Left ventricle myocardium inferior (tissue), 1 donor: ENCODE measurements around the gene UCKL1. TPM values are rescaled to one million over a fixed set of nuclear protein-coding genes. Genes with fewer than 3 reads are reported as not detected.
A peak's percentile ranks its signal among the peaks of the same experiment; 100 is the strongest.

Experiments
- DNase-seq: peaks from one replicate; pipeline ENCODE4 v3.0.0-alpha.2; 2020
- H3K27ac ChIP-seq: fragments of 200-600 bp; replicated peaks from 2 replicates; pipeline ENCODE4 v1.8.0; 2021
- H3K27me3 ChIP-seq: fragments of 200-600 bp; 2 replicates; pipeline ENCODE4 v1.8.0; 2021; ENCODE audit warnings: low read depth
- H3K36me3 ChIP-seq: fragments of 200-600 bp; 2 replicates; pipeline ENCODE4 v1.8.0; 2021
- H3K4me1 ChIP-seq: fragments of 200-600 bp; 2 replicates; pipeline ENCODE4 v1.8.0; 2021
- H3K4me3 ChIP-seq: fragments of 200-600 bp; 2 replicates; pipeline ENCODE4 v1.8.0; 2021; ENCODE audit warnings: mild to moderate bottlenecking, moderate library complexity
- H3K9me3 ChIP-seq: fragments of 200-600 bp; replicated peaks from 2 replicates; pipeline ENCODE4 v1.8.0; 2021
- intact Hi-C: fragments of 100-400 bp; cut with micrococcal nuclease; formaldehyde crosslinking; loops from one replicate; pipeline ENCODE4 v1.11.0; 2022
- total RNA-seq: library from RNA; stranded (reverse); fragmentation: NEBNext Ultra II Directional; extraction: Animal tissue kit (Norgen Biotek cat#: 25700); gene quantifications from one replicate; pipeline ENCODE4 v1.2.1, GENCODE V29; 2021
- TF ChIP-seq, protein P1 (sequence below): fragments of 200-600 bp; IDR thresholded peaks from 2 replicates; pipeline ENCODE4 v1.8.0; 2021; ENCODE audit warnings: antibody characterized with exemption, mild to moderate bottlenecking, borderline replicate concordance
- donor health status: DM: no; HTN: yes; CAD: no; lungs with severe emphysema.

Gene UCKL1
- total RNA-seq, 1 donor from 2014 or later: 41.0 TPM

DNA sequence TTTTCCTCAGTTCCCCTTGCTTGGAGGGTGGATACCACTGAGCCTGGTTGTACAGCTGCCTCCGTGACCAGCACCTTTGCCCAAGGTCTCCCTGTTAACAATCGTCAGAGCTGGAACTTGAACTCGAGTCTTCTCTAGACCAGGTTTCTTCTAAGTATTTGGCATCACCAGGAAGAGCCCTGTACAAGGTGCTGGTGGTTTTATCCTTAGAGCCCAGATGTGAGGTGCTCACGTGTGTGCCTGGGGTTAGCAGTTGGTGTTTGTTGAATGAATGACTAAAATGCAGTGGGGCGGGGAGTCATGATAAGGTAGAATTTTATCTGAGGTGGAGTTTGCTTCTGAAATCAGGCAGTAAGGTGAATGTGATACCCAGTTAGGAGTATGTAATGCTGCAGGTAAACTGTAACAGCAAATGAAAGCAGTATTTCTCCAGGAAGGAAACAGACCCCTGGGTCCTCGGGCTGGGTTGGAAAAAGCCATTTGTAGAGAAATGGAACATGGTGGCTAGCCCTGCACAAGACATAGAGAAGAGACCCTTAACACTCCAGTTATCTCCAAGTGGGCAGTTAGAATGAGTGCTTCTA, 58.1 kb downstream of the UCKL1 start:
- no peak for DNase-seq
- TF ChIP-seq, protein P1, sequence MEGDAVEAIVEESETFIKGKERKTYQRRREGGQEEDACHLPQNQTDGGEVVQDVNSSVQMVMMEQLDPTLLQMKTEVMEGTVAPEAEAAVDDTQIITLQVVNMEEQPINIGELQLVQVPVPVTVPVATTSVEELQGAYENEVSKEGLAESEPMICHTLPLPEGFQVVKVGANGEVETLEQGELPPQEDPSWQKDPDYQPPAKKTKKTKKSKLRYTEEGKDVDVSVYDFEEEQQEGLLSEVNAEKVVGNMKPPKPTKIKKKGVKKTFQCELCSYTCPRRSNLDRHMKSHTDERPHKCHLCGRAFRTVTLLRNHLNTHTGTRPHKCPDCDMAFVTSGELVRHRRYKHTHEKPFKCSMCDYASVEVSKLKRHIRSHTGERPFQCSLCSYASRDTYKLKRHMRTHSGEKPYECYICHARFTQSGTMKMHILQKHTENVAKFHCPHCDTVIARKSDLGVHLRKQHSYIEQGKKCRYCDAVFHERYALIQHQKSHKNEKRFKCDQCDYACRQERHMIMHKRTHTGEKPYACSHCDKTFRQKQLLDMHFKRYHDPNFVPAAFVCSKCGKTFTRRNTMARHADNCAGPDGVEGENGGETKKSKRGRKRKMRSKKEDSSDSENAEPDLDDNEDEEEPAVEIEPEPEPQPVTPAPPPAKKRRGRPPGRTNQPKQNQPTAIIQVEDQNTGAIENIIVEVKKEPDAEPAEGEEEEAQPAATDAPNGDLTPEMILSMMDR: no peak
- Histone ChIP-seq H3K27ac (no peak overlapping the region), H3K9me3 (no peaks in the 10 kb centered on the region), H3K36me3 (no peaks in the 10 kb centered on the region), H3K4me3 (no peak overlapping the region), H3K27me3 (no peaks in the 10 kb centered on the region), H3K4me1 (peaks cover 79% of the 10 kb centered on the region)
- intact Hi-C loops: no loop called here

DNA sequence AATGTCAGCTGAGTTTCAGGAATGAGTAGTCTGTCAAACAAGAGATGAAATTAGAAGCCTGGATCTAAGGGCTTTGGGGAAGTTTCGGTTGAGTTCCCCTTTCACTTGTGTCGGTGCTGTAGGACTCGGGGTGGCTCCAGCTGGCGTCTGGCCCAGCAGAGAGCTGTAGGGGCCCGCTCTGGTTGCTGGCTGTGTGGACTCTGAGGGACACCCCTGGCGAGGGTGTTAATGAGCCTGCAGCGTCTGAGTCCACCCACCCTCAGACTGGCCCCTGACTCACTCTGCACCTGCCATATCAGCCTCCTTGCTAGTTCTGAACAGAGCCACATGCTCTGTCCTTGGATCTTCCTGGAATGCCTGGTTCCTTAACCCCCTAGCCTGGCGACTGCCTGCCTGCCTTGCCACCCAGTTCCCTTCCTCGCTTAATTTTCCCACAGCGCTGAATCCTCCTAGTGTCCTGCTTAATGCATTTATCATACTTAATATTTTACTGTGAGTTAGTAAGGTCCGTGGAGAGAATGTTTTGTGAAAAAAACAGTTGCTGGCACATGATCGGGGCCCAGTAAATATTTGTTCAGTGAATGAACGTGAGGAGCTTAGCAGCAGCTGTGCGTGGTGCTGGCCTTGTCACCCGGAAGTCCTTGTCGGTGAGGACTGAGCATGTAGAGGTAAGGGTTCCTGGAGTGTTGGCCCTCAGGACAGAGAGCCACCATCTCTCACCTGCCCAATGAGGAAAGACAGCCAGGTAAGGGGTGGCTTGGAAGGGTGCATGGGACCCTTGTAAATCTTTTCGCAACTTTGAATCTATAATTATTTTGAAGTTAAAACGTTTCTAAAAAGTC, 59.7 kb downstream of the UCKL1 start:
- no peaks in the 10 kb centered on the region for H3K27me3 ChIP-seq
- DNase-seq: peak; percentile 51
- peaks cover 69% of the 10 kb centered on the region for H3K4me1 ChIP-seq
- H3K4me3 ChIP-seq: peak overlapping the region; percentile 76
- H3K9me3 ChIP-seq: no peaks in the 10 kb centered on the region
- intact Hi-C loops: no loop called here
- H3K36me3 ChIP-seq: peaks cover 4% of the 10 kb centered on the region
- TF ChIP-seq, protein P1: no peak
- H3K27ac ChIP-seq: peak overlapping the region; percentile 86

DNA sequence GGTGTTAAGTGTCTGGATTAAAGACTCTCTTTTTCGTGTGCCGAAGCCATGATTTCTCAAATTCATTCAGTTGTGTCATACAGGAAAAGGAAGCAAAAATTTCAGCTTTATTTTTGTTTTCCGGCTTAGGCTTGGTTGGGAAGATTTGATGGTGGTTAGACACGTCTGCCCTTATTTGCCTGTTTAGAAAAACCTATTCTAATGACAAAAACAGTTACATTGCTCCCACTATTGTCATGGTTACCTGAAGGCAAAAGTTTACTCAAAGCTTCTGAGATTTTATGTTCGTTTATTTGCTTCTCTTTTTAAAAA, 60.3 kb downstream of the UCKL1 start:
- TF ChIP-seq, protein P1: no peak
- intact Hi-C loops: no loop called here
- peak overlapping the region; percentile 76 for H3K4me3 ChIP-seq
- peaks cover 9% of the 10 kb centered on the region for H3K36me3 ChIP-seq
- no peak for DNase-seq
- peaks cover 63% of the 10 kb centered on the region for H3K4me1 ChIP-seq
- H3K9me3 ChIP-seq: no peaks in the 10 kb centered on the region
- peak overlapping the region; percentile 86 for H3K27ac ChIP-seq
- no peaks in the 10 kb centered on the region for H3K27me3 ChIP-seq

DNA sequence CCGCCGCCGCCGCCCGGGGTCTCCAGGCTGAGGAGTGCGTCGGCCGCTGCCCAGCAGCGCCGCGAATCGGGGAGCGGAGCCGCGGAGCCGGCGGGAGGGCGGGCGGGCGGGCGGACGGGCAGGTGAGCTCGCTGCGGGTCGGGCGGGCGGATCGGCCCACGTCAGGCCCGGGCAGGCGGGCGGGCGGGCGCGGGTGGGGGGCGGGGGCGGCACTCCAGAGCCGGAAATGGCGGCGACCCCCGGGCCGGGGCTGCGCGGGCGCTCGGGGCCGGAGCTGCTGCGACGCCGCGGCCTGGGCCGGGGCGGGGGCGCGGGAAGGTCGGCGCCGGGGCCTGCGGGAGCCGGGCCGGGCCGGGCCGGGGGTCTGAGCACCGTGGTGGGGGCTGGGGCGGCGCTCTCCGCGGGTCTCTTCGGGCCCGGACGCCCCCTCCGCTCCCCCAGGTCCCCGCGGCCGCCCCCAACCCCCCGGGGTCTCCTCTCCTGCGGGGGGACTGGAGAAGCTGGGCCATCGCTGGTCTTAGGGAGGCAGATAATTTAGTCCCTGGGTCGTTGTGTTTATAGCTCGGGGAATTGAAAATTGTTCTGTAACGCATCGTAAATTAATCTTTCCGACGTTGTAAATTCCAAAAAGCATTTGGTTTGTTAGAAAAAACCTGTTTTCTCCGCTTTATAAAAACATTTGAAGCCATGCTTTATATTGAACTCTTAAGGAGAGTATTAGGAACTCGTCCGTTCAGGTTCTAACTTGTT, 60.8 kb downstream of the UCKL1 start:
- peak overlapping the region; percentile 86 for H3K27ac ChIP-seq
- H3K4me1 ChIP-seq: peaks cover 59% of the 10 kb centered on the region
- H3K9me3 ChIP-seq: no peaks in the 10 kb centered on the region
- TF ChIP-seq, protein P1: no peak
- no peaks in the 10 kb centered on the region for H3K27me3 ChIP-seq
- peak overlapping the region; percentile 76 for H3K4me3 ChIP-seq
- intact Hi-C loops: no loop called here
- peaks cover 15% of the 10 kb centered on the region for H3K36me3 ChIP-seq
- DNase-seq: no peak

DNA sequence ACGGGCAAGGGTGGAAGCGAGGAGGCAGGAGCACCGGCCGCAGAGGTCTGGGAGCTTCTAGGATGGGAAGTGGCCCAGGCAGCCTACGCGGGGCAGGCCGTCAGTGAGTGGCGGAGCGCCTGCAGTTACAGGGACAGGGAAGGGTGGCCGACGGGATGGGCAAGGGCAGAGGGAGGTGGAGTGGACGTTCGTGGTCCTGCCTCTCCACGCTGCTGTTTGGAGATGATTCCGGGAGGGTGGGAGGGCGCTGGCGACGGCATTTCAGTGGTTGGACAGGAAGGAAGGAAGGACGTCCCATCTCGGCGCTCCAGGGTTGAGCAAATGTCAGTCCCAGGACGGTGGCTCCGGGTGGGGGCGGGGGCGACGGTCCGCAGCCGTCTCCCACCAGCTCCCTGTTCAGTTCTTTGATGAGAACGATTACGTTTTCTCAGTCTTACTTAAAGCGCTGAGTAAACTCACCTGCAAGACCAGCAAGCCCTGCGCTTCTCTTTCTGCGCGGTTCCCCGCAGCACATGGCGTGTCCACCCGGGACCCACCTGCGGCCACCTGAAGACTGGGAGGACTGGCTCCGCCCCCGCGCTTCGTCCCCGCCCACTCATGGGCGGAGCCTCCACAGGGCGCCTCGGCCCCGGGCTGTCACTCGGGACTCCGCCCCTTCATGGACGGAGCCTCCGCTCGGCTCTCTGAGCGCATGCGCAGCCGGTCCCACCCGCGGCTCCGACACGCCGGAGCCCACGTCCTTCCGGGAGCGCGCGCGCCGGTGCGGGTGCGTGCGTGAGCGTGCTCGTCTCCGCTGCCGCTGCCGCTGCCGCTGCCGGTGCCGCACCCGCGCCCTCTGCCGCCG, 61.6 kb downstream of the UCKL1 start, which contains the start of gene DNAJC5:
TSS of gene DNAJC5 (plus strand) at position 769 of the 844 bp plus-strand sequence. CDS start 33,220 bp downstream, outside the sequence.
- peak within 1 kb of the TSS; percentile 76 for H3K4me3 ChIP-seq
- DNase-seq: peak; percentile 95
- no peaks in the 10 kb centered on the region for H3K9me3 ChIP-seq
- peak within 1 kb of the TSS; percentile 86 for H3K27ac ChIP-seq
- peaks cover 57% of the 10 kb centered on the region for H3K4me1 ChIP-seq
- intact Hi-C loops: no loop called here
- no peaks in the 10 kb centered on the region for H3K27me3 ChIP-seq
- TF ChIP-seq, protein P1: no peak
- peaks cover 22% of the 10 kb centered on the region for H3K36me3 ChIP-seq
